Activated naive CD8-positive, alpha-beta T cell treated with anti-CD3 and anti-CD28 coated beads, Interleukin-2, amount 50 U/mL, for 16 hours (primary cell): Measurements from ENCODE around the gene OAS1.

Experiments
- DNase-seq: peaks from one replicate; pipeline ENCODE4 v3.0.0-alpha.2; 2020; ENCODE audit warnings: low read depth, low spot score

OAS1 gene

DNA sequence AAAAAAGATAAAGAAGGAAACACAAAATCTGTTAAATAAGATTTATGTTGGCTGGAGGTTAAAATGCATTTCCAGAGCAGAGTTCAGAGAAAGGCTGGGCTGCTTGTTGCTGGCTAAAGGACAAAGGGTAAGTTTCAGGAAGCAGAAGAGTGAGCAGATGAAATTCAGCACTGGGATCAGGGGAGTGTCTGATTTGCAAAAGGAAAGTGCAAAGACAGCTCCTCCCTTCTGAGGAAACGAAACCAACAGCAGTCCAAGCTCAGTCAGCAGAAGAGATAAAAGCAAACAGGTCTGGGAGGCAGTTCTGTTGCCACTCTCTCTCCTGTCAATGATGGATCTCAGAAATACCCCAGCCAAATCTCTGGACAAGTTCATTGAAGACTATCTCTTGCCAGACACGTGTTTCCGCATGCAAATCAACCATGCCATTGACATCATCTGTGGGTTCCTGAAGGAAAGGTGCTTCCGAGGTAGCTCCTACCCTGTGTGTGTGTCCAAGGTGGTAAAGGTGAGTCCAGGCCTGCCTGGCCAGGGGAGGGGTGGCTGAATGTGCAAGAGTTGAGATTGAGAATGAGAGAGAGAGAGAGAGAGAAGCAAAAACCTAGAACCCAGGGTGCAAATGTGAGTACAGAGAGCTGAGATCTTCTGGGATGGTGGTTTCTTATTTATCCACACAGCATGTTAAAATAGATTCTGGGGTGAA lies at the start of gene OAS1:
OAS1 (plus strand) TSS at position 251 of the 703 bp plus-strand sequence; CDS start at position 329, 78 bp downstream.
- DNase-seq, result no peak

GRCh38 chr12:112859291-112859690 lies 47.5 kb upstream of the OAS1 start:
- no peak for DNase-seq

DNA sequence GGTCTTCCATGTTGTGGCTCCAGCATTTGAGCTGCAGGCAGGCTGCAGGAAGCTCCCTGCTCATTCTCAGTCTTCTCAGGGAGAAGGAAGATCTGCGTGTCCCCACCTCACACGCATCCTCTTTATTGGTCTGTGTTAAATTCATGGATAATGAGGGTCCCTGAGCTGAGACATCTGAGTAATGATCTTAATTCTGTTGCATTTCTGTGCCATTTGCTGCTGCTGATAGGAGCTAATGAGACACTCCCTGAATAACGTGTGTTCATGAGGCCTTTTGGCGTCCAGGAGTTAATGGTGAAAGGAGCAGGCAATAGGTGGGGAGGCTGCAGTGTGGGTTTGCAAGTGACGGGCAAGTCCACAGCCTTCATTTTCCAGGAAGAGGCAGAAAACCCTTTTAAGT lies 46.6 kb upstream of the OAS1 start:
- no peak for DNase-seq

- DNase-seq, result no peak
Observed at GRCh38 chr12:112861284-112861683, 45.5 kb upstream of the OAS1 start.

DNA sequence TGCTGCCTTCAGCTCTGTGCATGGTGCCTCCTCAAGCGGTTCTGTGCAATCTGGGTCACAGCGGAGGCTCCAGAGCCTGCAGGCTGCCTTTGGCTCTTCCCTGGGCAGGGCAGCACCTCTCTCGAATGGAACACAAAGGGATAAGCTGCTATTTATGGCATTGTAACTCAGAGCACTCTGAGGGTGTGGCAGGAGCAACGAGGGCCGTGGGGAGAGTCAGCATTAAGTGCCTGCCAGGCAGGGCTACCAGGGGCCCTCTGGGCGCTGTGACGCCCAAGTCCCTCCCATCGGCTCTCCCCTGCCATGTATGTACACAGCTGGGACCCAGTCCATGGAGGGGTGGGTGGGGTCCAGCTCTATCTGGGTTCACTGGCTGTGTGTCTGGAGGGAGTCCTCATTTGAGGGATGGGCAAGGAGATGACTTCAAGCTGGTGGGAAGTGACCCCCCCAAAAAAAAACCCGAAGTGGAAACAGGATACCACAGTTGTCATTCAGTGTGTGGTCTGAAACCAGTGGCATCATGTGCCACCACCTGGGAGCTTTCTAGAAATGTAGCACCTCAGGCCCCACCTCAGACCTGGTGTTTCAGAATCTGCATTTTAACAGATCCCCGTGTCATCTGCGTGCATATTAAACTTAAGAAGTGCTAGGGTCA lies 44.0 kb upstream of the OAS1 start:
- no peak for DNase-seq

- DNase-seq, result no peak
Observed at GRCh38 chr12:112868459-112869041, 38.2 kb upstream of the OAS1 start.

GRCh38 chr12:112869091-112869490 lies 37.7 kb upstream of the OAS1 start:
- DNase-seq, result no peak

- DNase-seq, result no peak
Observed at GRCh38 chr12:112869778-112870177, 37.0 kb upstream of the OAS1 start.

DNA sequence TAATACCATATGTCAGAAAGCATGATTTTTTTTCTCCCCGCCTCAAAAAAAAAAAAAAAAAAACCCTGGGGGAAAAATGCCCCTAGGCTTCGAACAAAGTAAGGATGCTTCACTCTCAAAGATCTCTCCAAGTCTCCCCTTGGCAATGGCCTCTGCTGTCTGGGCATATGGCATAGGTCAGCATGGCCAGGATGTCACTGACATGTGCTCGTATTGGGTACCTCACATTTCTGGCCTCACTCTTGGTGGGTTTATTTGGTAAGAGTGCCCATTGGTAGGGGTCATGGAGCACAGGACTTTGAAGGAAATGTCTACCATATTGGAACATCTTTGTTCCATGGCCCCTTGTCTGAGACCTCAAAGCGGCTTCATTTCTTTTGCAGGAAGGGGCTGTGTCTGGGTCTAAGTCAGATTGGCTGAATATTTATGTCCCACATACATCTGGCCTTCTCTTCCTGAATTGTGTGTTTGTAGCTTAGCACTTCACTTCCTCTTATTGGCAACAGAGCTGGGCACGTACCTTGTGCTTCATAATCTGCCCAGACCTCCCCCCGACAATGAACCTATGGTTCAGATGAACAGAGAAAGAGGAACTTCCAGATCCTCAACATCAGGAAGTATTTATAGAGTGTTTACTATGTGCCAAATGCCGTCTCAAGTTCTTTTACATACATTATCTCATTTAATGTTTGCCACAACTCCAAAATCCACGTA lies 36.3 kb upstream of the OAS1 start:
- DNase-seq, result no peak

GRCh38 chr12:112875608-112876007 lies 31.2 kb upstream of the OAS1 start:
- DNase-seq, result no peak

- DNase-seq, result no peak
Observed at GRCh38 chr12:112876506-112876905, 30.3 kb upstream of the OAS1 start.

DNA sequence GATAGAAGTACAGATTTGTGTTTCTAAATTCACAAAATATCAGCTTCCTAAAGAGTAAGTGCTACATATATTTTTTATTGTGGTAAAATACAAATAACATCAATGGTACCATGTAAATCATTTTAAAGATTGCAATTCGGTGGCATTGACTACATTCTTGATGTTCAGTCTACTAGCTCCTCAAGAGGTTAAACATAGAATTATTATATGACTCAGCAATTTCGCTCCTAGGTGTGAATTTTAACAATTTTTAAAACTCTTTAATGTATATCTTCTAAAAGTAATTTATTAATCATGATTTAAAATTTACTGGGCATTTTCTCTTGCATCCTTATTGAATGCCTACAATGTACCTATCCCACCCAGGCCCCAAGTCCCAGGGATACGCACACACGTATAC lies 29.8 kb upstream of the OAS1 start:
- DNase-seq, result no peak

DNA sequence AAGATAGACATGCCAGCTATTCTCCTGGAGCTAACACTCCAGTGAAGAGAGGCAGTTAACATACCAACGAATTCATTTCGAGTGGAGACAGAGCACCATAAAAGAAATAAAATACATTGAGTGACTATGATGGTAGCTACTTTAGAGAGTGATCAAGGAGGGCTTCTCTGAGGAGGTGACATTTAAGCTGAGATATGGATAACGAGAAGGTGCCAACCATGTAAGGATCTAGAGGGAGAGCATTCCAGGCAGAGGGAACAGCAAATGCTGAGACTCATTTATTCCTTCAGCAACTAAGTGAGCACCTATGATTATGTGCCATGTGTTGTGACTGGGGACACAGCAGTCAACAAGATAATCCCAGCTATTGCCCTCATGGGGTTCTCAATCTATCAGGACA lies 28.3 kb upstream of the OAS1 start:
- DNase-seq, result no peak

- DNase-seq, result no peak
Observed at GRCh38 chr12:112879191-112879705, 27.5 kb upstream of the OAS1 start.

DNA sequence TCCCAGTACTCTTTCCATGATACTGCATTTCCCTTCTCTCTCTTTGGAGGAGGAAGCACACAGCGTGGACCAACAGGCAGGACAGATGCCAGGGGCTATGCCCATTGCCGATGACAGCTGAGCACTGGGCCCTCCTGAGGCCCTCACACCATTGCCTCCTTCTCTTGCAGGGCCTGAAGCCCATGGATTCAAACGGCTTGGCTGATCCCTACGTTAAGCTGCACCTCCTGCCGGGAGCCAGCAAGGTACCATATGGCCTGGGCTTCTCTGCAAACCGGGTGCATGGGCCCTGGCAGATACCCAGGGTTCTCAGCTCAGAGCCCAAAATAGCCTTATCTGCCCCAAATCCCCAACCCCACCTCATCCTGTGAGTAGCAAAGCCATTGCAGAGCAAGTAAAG lies 25.2 kb upstream of the OAS1 start:
- no peak for DNase-seq

DNA sequence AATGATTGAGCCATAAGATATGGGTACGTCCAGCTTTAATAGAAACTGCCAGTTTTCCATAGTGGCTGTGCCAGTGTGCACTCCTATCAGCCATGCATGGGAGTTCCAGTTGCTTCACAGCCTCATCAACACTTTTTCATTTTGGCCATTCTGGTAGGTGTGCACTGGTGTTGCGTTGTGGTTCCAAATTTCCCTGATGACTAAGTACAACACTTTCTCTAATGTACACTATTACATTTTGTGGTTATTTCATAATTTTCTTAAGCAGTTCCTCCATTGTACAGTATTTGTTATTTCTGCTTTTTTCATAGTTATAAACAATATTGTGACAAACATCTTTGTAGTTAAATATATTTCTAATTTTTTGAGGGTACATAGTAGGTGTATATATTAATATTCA lies 21.5 kb upstream of the OAS1 start:
- DNase-seq, result no peak

DNA sequence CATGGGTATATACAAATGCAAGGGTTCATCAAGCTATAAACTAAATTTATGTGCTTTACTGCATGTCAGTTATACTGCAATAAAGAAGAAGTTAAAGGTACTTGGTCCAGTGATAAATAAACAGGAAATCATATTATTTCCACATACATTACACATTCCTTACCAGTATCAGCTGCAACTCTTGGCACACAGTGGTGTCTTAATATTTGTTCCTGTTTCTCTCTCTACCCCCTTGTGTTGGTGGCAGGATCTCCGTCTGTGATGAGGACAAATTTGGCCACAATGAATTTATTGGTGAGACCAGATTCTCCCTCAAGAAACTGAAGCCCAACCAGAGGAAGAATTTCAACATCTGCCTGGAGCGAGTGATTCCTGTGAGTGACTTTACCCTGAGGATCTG lies 19.2 kb upstream of the OAS1 start:
- no peak for DNase-seq

DNA sequence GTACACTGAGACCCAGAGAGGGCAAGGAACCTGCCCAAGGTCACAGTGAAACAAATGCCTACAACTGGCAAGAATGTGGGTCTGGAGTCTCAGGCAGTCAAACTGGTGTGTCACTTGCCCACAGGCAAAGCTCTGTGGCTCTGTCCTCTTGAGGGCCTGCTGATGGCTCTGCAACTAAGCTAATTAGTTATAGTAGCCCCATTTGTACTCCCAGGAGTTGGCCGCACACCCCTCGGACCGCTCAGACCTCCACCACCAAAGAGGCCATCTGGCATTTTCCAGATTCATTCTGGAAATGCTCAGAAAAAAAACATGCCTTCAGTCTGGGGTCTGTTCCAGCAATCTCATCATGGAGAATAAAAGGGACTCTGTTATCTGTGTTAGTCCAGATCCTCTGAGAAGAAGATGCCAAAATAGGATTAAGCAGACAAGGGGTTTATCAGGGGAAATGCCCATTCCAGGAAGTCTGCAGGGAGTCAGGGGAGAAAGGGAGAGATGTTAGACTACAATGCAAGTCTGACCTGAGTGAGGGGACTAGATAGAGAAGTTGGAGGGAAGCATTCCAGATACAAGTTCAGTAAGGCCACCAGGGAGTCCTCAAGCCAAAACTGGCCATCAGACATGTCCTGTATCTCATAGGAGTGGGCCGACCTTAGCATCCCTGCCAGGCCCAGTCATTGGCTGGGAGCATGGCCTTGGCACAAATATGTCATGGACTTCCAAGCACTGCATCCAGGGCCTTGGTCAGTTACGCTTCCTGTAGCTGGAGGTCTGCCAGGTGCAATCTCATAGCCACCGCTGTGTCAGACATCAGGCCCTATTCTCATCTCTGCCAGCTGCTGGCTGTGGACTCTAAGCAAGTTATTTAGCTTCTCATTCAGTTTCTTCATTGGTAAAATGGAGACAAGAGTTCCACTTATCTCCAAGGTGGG lies 15.4 kb upstream of the OAS1 start:
- no peak for DNase-seq

GRCh38 chr12:112892856-112893255 lies 13.9 kb upstream of the OAS1 start:
- DNase-seq, result no peak

DNA sequence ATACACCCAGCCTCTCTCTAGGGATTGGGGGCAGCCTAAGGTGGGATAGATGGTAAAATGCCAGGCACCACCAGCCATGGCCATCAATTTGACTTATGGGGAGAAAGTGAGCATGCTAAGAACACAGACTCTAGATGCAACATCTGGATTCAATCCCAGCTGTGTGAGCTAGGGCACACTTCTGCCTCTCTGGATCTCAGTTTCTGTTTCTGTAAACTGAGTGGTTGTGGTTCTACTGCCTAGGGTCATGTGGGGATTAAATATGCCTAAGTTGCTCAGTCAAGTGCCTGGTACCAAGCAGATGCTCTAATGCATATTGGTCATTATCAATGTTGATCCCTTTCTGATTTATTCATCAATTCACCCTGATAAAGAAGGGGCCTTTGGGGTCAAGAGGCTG lies 12.6 kb upstream of the OAS1 start:
- DNase-seq, result no peak

DNA sequence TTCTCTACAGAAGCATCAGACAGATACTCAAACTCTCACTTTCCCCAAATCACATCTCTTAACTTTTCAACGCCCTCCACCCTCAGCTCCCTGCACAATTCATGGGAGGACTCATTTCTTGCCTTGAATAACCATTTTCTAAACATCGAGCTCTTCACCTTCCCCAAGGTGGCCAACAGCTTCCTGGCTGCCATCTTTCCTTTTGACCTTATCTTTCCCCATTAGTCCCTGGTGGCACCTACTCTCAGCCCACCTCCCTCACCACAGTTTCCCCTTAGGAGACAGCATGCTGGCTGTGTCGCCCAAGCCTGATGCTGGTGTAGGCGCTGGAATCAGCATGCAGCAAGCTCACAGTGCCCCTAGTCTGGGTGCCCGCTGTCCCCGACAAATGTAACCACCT lies 8.4 kb upstream of the OAS1 start:
- no peak for DNase-seq
